Thyroid gland (tissue), 4 donors: ENCODE measurements around the gene SNX19.

Experiments used
- CTCF ChIP-seq, 6 experiments: fragments of 200-600 bp in 3 of 6; fragments of 450-650 bp in 3 of 6; sonication (generic) in 3 of 6; IDR thresholded peaks; one replicate each; pipeline ENCODE4 v1.5.1; 2016 to 2019; ENCODE audit warnings: antibody characterized with exemption in 6 of 6, mild to moderate bottlenecking in 2 of 6, inconsistent platforms in 1 of 6, moderate library complexity in 1 of 6
- POLR2A ChIP-seq, 2 donors: fragments of 450-650 bp; IDR thresholded peaks; one replicate each; pipeline ENCODE4 v1.6.1; 2017; ENCODE audit warnings: antibody characterized with exemption in 2 of 2, mild to moderate bottlenecking in 2 of 2, moderate library complexity in 1 of 2

DNA sequence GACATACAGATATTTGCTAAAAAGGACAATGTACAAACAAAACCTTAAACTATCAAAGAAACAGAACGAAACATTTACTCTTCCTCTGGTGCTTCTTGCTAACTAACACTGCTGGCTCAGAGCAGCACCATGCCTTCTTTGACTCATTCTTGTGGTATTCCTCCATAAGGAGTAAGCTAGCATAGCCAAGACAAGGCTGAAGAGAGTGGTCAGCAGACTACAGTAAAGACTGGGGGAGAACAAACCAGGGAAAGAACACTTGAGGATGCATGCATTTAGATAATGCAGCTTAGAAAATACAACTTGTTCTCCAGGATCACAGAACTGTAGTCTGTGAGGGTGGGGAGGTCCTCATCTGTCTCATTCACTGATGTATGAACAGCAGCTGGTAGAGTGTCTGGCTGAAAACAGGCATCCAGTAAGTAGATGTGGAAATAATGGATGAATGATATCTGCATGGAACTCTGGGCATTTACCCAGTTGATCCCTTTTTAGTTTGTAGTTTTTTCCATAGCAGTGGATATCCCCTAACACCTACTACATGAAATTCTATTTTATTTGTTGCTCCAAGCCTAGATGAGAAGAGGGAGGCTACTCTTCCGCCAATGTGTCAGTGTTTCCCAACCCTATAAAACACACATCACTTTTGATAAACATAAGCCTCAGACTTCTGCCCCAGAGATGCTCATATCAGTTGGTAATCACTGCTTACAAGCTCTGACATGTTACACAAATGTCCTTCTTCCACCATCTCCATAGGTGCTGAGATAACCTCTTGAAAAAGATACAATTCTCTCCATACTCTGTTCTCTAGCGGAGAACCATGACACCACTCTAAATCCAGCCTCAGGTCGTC lies 7.3 kb downstream of the SNX19 start:
- TF ChIP-seq CTCF (IDR thresholded peaks at IDR 0.05), result no peak
- TF ChIP-seq POLR2A (IDR thresholded peaks at IDR 0.05), result no peak
